Prostate gland (tissue), 2 donors: Measurements from ENCODE around the gene ABI3BP. TPM values are rescaled to one million over a fixed set of nuclear protein-coding genes. Genes with fewer than 3 reads are reported as not detected.

ENCODE experiments used
- DNase-seq: peaks from one replicate; pipeline ENCODE4 v3.0.0-alpha.2; 2019; ENCODE audit warnings: low spot score
- H3K27ac ChIP-seq, 2 donors: fragments of 200-600 bp; sonication (generic); 2 replicates each; pipeline ENCODE4 v1.5.1; 2017 to 2019
- H3K27me3 ChIP-seq: fragments of 200-600 bp; sonication (generic); replicated peaks from 2 replicates; pipeline ENCODE4 v1.5.1; 2019; ENCODE audit not compliant: insufficient read depth
- H3K36me3 ChIP-seq, 2 donors: fragments of 200-600 bp; sonication (generic); 1 replicate in 1 of 2; 2 replicates in 1 of 2; pipeline versions ENCODE4 v1.5.1 to v1.8.1; 2017 to 2019
- H3K4me1 ChIP-seq: fragments of 200-600 bp; sonication (generic); replicated peaks from 2 replicates; pipeline ENCODE4 v1.5.1; 2019
- H3K4me3 ChIP-seq, 2 donors: fragments of 200-600 bp; sonication (generic); 2 replicates each; pipeline ENCODE4 v1.5.1; 2017 to 2019
- H3K9me3 ChIP-seq: fragments of 200-600 bp; sonication (generic); 2 replicates; pipeline ENCODE4 v1.5.1; 2017
- CTCF ChIP-seq, 4 experiments: fragments of 200-600 bp in 2 of 4; fragments of 450-650 bp in 2 of 4; sonication (generic) in 2 of 4; IDR thresholded peaks; 1 replicate in 3 of 4; 2 replicates in 1 of 4; pipeline ENCODE4 v1.5.1; 2016 to 2019; ENCODE audit warnings: antibody characterized with exemption in 4 of 4, mild to moderate bottlenecking in 2 of 4, moderate library complexity in 2 of 4
- POLR2A ChIP-seq: fragments of 450-650 bp; IDR thresholded peaks from one replicate; pipeline ENCODE4 v1.6.1; 2016; ENCODE audit warnings: antibody characterized with exemption, mild to moderate bottlenecking
- POLR2AphosphoS5 ChIP-seq: sonication (generic); formaldehyde crosslinking; IDR thresholded peaks from one replicate; pipeline ENCODE4 v1.6.1; 2017; ENCODE audit warnings: antibody characterized with exemption
- WGBS: methylation state at CpG from one replicate; pipeline ENCODE4 v1.1.5; 2018; 5-methylcytosine and 5-hydroxymethylcytosine counted together
- intact Hi-C: fragments of 100-400 bp; cut with DNase I; formaldehyde crosslinking; loops from one replicate; pipeline ENCODE4 v1.14.2; 2022
- total RNA-seq, 2 donors: library from RNA; depleted of rRNA; stranded (reverse); fragments of >200 nt; gene quantifications; one replicate each; pipeline ENCODE4 v1.1.0, GENCODE V29; 2016

Gene ABI3BP
- total RNA-seq, 2 donors from 2014 or later: 15.3 to 16.6 TPM

- DNase-seq: no peak
- no peaks in the 10 kb centered on the region for H3K4me1 ChIP-seq
- H3K27ac ChIP-seq: no peak overlapping the region
- H3K4me3 ChIP-seq: no peak overlapping the region
- intact Hi-C loops: no loop called here
- 84% methylated on average over 2 of the region's 2 CpGs for WGBS
- H3K36me3 ChIP-seq: no peaks in the 10 kb centered on the region
- H3K9me3 ChIP-seq: no peaks in the 10 kb centered on the region
- no peaks in the 10 kb centered on the region for H3K27me3 ChIP-seq
- no peak for TF ChIP-seq POLR2A
- no peak for TF ChIP-seq POLR2AphosphoS5
These were observed 239.4 kb downstream of the ABI3BP start for GRCh38 chr3:100753846-100754245.

- no peak overlapping the region for H3K4me3 ChIP-seq
- peaks cover 0 to 8% of the 10 kb centered on the region in 2 donors for H3K36me3 ChIP-seq
- H3K4me1 ChIP-seq: no peaks in the 10 kb centered on the region
- H3K9me3 ChIP-seq: no peaks in the 10 kb centered on the region
- DNase-seq: no peak
- H3K27ac ChIP-seq: no peak overlapping the region
- WGBS: 49% methylated on average over 2 of the region's 2 CpGs
- intact Hi-C loops: no loop called here
- H3K27me3 ChIP-seq: no peaks in the 10 kb centered on the region
- TF ChIP-seq CTCF (IDR thresholded peaks at IDR 0.05) (no peak), POLR2AphosphoS5 (no peak), POLR2A (no peak)
These were observed 244.3 kb downstream of the ABI3BP start for GRCh38 chr3:100748967-100749366.

- WGBS: 95% methylated on average over 6 of the region's 6 CpGs
- DNase-seq: no peak
- H3K36me3 ChIP-seq: peaks cover 0 to 8% of the 10 kb centered on the region in 2 donors
- no peaks in the 10 kb centered on the region for H3K9me3 ChIP-seq
- H3K4me3 ChIP-seq: no peak overlapping the region
- H3K4me1 ChIP-seq: no peaks in the 10 kb centered on the region
- no peak overlapping the region for H3K27ac ChIP-seq
- no peaks in the 10 kb centered on the region for H3K27me3 ChIP-seq
- intact Hi-C loops: no loop called here
- TF ChIP-seq POLR2AphosphoS5 (no peak), CTCF (IDR thresholded peaks at IDR 0.05) (no peak), POLR2A (no peak)
These were observed 245.0 kb downstream of the ABI3BP start for GRCh38 chr3:100748220-100748619.

GRCh38 chr3:100746092-100746491 lies 247.1 kb downstream of the ABI3BP start:
- H3K4me3 ChIP-seq: no peak overlapping the region
- H3K9me3 ChIP-seq: no peaks in the 10 kb centered on the region
- TF ChIP-seq POLR2AphosphoS5: no peak
- no peak for TF ChIP-seq CTCF (IDR thresholded peaks at IDR 0.05)
- no peak for TF ChIP-seq POLR2A
- no peaks in the 10 kb centered on the region for H3K27me3 ChIP-seq
- no peaks in the 10 kb centered on the region for H3K4me1 ChIP-seq
- WGBS: 90% methylated on average over 3 of the region's 3 CpGs
- H3K27ac ChIP-seq: no peak overlapping the region
- H3K36me3 ChIP-seq: peaks cover 0 to 8% of the 10 kb centered on the region in 2 donors
- no peak for DNase-seq
- intact Hi-C loops: no loop called here

GRCh38 chr3:100745617-100746016 lies 247.6 kb downstream of the ABI3BP start:
- DNase-seq: no peak
- no peaks in the 10 kb centered on the region for H3K9me3 ChIP-seq
- no peak overlapping the region for H3K4me3 ChIP-seq
- intact Hi-C loops: no loop called here
- H3K4me1 ChIP-seq: no peaks in the 10 kb centered on the region
- TF ChIP-seq POLR2A: no peak
- no peak for TF ChIP-seq CTCF (IDR thresholded peaks at IDR 0.05)
- no peak for TF ChIP-seq POLR2AphosphoS5
- H3K27me3 ChIP-seq: no peaks in the 10 kb centered on the region
- peaks cover 0 to 8% of the 10 kb centered on the region in 2 donors for H3K36me3 ChIP-seq
- H3K27ac ChIP-seq: no peak overlapping the region
